Loucy (cell line): ENCODE measurements around the gene ADGRL3.

Source experiments
- CTCF ChIP-seq: fragments of 200-600 bp; sonication (generic); conservative IDR thresholded peaks from 2 replicates; pipeline ENCODE4 v1.5.1; 2014; ENCODE audit warnings: mild to moderate bottlenecking, antibody characterized with exemption, low read length
- EZH2phosphoT487 ChIP-seq: fragments of 200-600 bp; IDR thresholded peaks from 2 replicates; pipeline ENCODE4 v1.6.1; 2018; ENCODE audit warnings: antibody characterized with exemption, mild to moderate bottlenecking, moderate library complexity, borderline replicate concordance

- TF ChIP-seq CTCF (no peak), EZH2phosphoT487 (no peak)
Measured at GRCh38 chr4:61478340-61478739, 278.2 kb downstream of the ADGRL3 start.
